ENCODE measurements around the gene TRPM3. TPM values are rescaled to one million over a fixed set of nuclear protein-coding genes. Genes with fewer than 3 reads are reported as not detected.

Gene TRPM3
- total RNA-seq, 1 experiment from 2014 or later: 5.4 TPM

- H3K4me1 Mint-ChIP-seq: peaks cover 15% of the 10 kb centered on the region
- ATAC-seq (no peak), DNase-seq (ENCODE audit: low spot score) (no peak)
- POLR2A ChIA-PET: no interaction called here
- CTCF ChIA-PET: interaction anchor here (0.9 to 2.0 kb wide), 3 partner anchors 29 to 146 kb away, joined by 3 to 7 read pairs (median 5); no protein-coding TSS in a partner anchor
- no peak for TF ChIP-seq SMAD4 (CRISPR knock-in tag; IDR thresholded peaks at IDR 0.05)
- H3K27me3 Mint-ChIP-seq (ENCODE audit: low read depth): no peaks in the 10 kb centered on the region
- no peaks in the 10 kb centered on the region for H3K36me3 Mint-ChIP-seq
- H3K27ac Mint-ChIP-seq: no peak overlapping the region
- H3K9me3 Mint-ChIP-seq: no peaks in the 10 kb centered on the region
- H3K4me3 Mint-ChIP-seq: no peak overlapping the region
These were observed 548.1 kb downstream of the TRPM3 start for GRCh38 chr9:70573308-70573707.

- ChIA-PET CTCF (no interaction called here), POLR2A (no interaction called here)
- Mint-ChIP-seq H3K36me3 (no peaks in the 10 kb centered on the region), H3K9me3 (no peaks in the 10 kb centered on the region), H3K27ac (no peak overlapping the region), H3K4me1 (peaks cover 25% of the 10 kb centered on the region), H3K4me3 (no peak overlapping the region), H3K27me3 (ENCODE audit: low read depth) (no peaks in the 10 kb centered on the region)
- TF ChIP-seq ZNF396 (CRISPR knock-in tag; IDR thresholded peaks at IDR 0.05; ENCODE audit: borderline replicate concordance): no peak
- TF ChIP-seq NR1H2 (CRISPR knock-in tag; IDR thresholded peaks at IDR 0.05): no peak
- no peak for TF ChIP-seq USF2 (CRISPR knock-in tag; IDR thresholded peaks at IDR 0.05)
- no peak for TF ChIP-seq FOXK1 (CRISPR knock-in tag; IDR thresholded peaks at IDR 0.05)
- no peak for TF ChIP-seq SP1 (CRISPR knock-in tag; conservative IDR thresholded peaks at IDR 0.05)
- no peak for TF ChIP-seq JAZF1 (CRISPR knock-in tag; IDR thresholded peaks at IDR 0.05)
- no peak for TF ChIP-seq ZNF423 (CRISPR knock-in tag; IDR thresholded peaks at IDR 0.05)
- TF ChIP-seq ZNF263 (CRISPR knock-in tag; IDR thresholded peaks at IDR 0.05; ENCODE audit: low read depth): no peak
- TF ChIP-seq NFE2L1 (CRISPR knock-in tag; IDR thresholded peaks at IDR 0.05): no peak
- no peak for TF ChIP-seq ZNF512 (CRISPR knock-in tag; IDR thresholded peaks at IDR 0.05; ENCODE audit: borderline replicate concordance)
- TF ChIP-seq E2F5 (CRISPR knock-in tag; IDR thresholded peaks at IDR 0.05): no peak
- ATAC-seq (no peak), DNase-seq (ENCODE audit: low spot score) (no peak)
These were observed 550.2 kb downstream of the TRPM3 start for GRCh38 chr9:70571258-70571657.

GRCh38 chr9:70569791-70570190 lies 551.6 kb downstream of the TRPM3 start:
- TF ChIP-seq NFYB (CRISPR knock-in tag; conservative IDR thresholded peaks at IDR 0.05; ENCODE audit: low read depth) (no peak), FOXK1 (CRISPR knock-in tag; IDR thresholded peaks at IDR 0.05) (no peak), ATF2 (CRISPR knock-in tag; IDR thresholded peaks at IDR 0.05; ENCODE audit: borderline replicate concordance, low read depth) (no peak), ZNF423 (CRISPR knock-in tag; IDR thresholded peaks at IDR 0.05) (no peak), IRF2 (CRISPR knock-in tag; IDR thresholded peaks at IDR 0.05; ENCODE audit: borderline replicate concordance, low read depth) (no peak), FOXJ3 (CRISPR knock-in tag; IDR thresholded peaks at IDR 0.05; ENCODE audit: borderline replicate concordance) (no peak), ESRRA (CRISPR knock-in tag; IDR thresholded peaks at IDR 0.05; ENCODE audit: borderline replicate concordance) (no peak), ZNF281 (CRISPR knock-in tag; IDR thresholded peaks at IDR 0.05) (no peak), NR2C2 (CRISPR knock-in tag; IDR thresholded peaks at IDR 0.05) (no peak), RORB (CRISPR knock-in tag; IDR thresholded peaks at IDR 0.05) (no peak), ZNF512 (CRISPR knock-in tag; IDR thresholded peaks at IDR 0.05; ENCODE audit: borderline replicate concordance) (no peak)
- no peak for ATAC-seq
- ChIA-PET POLR2A (no interaction called here), CTCF (interaction anchor here (0.7 kb wide), 1 partner anchor 1206 kb away, joined by 3 read pairs; no protein-coding TSS in a partner anchor)
- H3K9me3 Mint-ChIP-seq: no peaks in the 10 kb centered on the region
- H3K27ac Mint-ChIP-seq: no peak overlapping the region
- peaks cover 31% of the 10 kb centered on the region for H3K4me1 Mint-ChIP-seq
- H3K4me3 Mint-ChIP-seq: no peak overlapping the region
- H3K36me3 Mint-ChIP-seq: no peaks in the 10 kb centered on the region
- H3K27me3 Mint-ChIP-seq (ENCODE audit: low read depth): no peaks in the 10 kb centered on the region
- no peak for DNase-seq (ENCODE audit: low spot score)

Data from WTC11 (cell line).